ENCODE results near the gene KRT23.

DNA sequence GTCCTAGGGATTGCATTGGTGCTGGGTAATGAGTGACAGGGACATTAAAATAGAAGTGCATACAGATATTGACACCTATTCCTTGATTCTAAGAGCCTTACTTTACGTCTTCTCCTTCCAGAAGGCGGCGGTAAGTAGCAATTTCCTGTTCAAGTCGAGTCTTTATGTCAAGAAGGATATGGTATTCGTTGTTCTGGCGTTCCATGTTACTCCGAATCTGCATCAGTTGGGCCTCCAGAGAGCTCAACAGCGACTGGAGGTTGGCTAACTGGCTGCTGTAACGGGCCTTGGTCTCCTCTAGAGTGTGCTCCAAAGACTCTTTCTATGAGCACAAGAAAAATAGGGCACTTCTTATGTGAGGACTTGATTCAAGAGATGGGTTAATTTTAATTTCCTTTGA, 59.4 kb downstream of the KRT23 start:
- no peak for TF ChIP-seq CTCF (IDR thresholded peaks at IDR 0.05)
- no peak for TF ChIP-seq POLR2A (IDR thresholded peaks at IDR 0.05)
